SU-DHL-6 (cell line): ENCODE results near the gene DDX41.

Source experiments
- EZH2phosphoT487 ChIP-seq: fragments of 200-600 bp; sonication (generic), shearing (Covaris generic); conservative IDR thresholded peaks from 2 replicates; pipeline ENCODE4 v1.6.1; 2018; ENCODE audit warnings: mild to moderate bottlenecking, antibody characterized with exemption, low read length, moderate library complexity, mixed read lengths
- TF ChIP-seq, protein P1 (sequence below): fragments of 200-600 bp; sonication (generic); IDR thresholded peaks from one replicate; pipeline ENCODE4 v1.5.1; 2017; ENCODE audit warnings: antibody characterized with exemption, mild to moderate bottlenecking, low read length, moderate library complexity; ENCODE audit not compliant: insufficient read depth, poor library complexity, severe bottlenecking

DNA sequence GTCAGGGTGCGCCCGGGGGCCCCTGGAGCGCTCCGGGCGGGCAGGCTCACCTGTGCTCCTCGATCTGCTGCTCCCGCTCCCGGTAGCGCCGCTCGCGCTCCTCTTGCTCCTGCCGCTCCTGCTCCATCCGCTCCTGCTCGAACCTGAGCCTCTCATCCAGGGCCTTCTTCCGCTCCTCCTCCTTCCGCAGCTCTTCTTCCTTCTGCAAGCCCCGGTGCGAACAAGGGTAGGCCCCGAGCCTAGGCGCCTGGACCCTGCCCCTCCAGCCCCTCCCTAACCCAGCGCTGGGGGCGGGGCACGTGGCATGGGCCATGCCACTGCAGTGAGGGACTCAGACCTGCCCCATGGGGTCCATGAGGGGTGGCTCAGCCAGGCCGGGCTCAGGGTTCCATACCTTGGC lies 49.9 kb downstream of the DDX41 start:
- TF ChIP-seq, protein P1, sequence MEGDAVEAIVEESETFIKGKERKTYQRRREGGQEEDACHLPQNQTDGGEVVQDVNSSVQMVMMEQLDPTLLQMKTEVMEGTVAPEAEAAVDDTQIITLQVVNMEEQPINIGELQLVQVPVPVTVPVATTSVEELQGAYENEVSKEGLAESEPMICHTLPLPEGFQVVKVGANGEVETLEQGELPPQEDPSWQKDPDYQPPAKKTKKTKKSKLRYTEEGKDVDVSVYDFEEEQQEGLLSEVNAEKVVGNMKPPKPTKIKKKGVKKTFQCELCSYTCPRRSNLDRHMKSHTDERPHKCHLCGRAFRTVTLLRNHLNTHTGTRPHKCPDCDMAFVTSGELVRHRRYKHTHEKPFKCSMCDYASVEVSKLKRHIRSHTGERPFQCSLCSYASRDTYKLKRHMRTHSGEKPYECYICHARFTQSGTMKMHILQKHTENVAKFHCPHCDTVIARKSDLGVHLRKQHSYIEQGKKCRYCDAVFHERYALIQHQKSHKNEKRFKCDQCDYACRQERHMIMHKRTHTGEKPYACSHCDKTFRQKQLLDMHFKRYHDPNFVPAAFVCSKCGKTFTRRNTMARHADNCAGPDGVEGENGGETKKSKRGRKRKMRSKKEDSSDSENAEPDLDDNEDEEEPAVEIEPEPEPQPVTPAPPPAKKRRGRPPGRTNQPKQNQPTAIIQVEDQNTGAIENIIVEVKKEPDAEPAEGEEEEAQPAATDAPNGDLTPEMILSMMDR = no peak
- TF ChIP-seq EZH2phosphoT487 = no peak
